PC-3 (cell line): ENCODE data around the gene ASCC2. TPM values are rescaled to one million over a fixed set of nuclear protein-coding genes. Genes with fewer than 3 reads are reported as not detected.

Experiments
- ATAC-seq: fragments of 200-7000 bp; cut with Tn5 transposase; 2 replicates; pipeline ENCODE4 v1.9.1; 2020; ENCODE audit warnings: mild to moderate bottlenecking, moderate library complexity
- BruUV-seq: library from RNA; stranded (reverse); fragments of 400-500 nt; replicated peaks from 2 replicates; lab custom pipeline; 2021; lab: Mats Ljungman, UMichigan
- CTCF ChIA-PET: fragments of 300-600 bp; sonication (Branson Sonifier 250); formaldehyde crosslinking; loops from one replicate; lab custom pipeline; 2022; ENCODE audit warnings: antibody characterized with exemption; lab: Charles Lee
- POLR2A ChIA-PET: fragments of 300-600 bp; sonication (Branson Sonifier 250); formaldehyde crosslinking; loops from one replicate; lab custom pipeline; 2022; ENCODE audit warnings: antibody characterized with exemption; ENCODE audit not compliant: unreplicated experiment; lab: Charles Lee
- DNase-seq: peaks from one replicate; pipeline ENCODE4 v3.0.0-alpha.2; 2015
- H2AFZ ChIP-seq: fragments of 300-600 bp; sonication (generic); 2 replicates; pipeline ENCODE4 v1.6.0; 2016; ENCODE audit warnings: antibody characterized with exemption, low read length
- H3F3A ChIP-seq: fragments of 300-600 bp; sonication (generic); one replicate; pipeline ENCODE4 v1.6.0; 2017; ENCODE audit warnings: antibody characterized with exemption, low read length, control low read depth, mild to moderate bottlenecking; ENCODE audit not compliant: unreplicated experiment
- H3K27ac ChIP-seq: fragments of 300-600 bp; sonication (generic); 2 replicates; pipeline ENCODE4 v1.5.1; 2016; ENCODE audit warnings: mild to moderate bottlenecking, low read length
- H3K27me3 ChIP-seq: fragments of 300-600 bp; sonication (generic); 2 replicates; pipeline ENCODE4 v1.6.1; 2016; ENCODE audit warnings: low read length, mixed read lengths
- H3K36me3 ChIP-seq: fragments of 300-600 bp; sonication (generic); 2 replicates; pipeline ENCODE4 v1.6.1; 2016; ENCODE audit warnings: low read depth, mixed run types, low read length, mixed read lengths
- H3K4me1 ChIP-seq: fragments of 300-600 bp; sonication (generic); 2 replicates; pipeline ENCODE4 v1.5.1; 2016; ENCODE audit warnings: low read length; ENCODE audit not compliant: insufficient read depth
- H3K4me2 ChIP-seq: fragments of 300-600 bp; sonication (generic); 2 replicates; pipeline ENCODE4 v1.6.0; 2016; ENCODE audit warnings: low read length
- H3K4me3 ChIP-seq: fragments of 300-600 bp; sonication (generic); 2 replicates; pipeline ENCODE4 v1.5.1; 2016; ENCODE audit warnings: mild to moderate bottlenecking, low read length, mixed read lengths
- H3K79me2 ChIP-seq: fragments of 300-600 bp; sonication (generic); 2 replicates; pipeline ENCODE4 v1.6.1; 2017; ENCODE audit warnings: low read length, mixed read lengths
- H3K9ac ChIP-seq: fragments of 300-600 bp; sonication (generic); 2 replicates; pipeline ENCODE4 v1.6.0; 2016; ENCODE audit warnings: mild to moderate bottlenecking, low read length
- H3K9me2 ChIP-seq: fragments of 300-600 bp; sonication (generic); replicated peaks from 2 replicates; pipeline ENCODE4 v1.6.1; 2016; ENCODE audit warnings: mixed run types, low read length, mixed read lengths
- H3K9me3 ChIP-seq: fragments of 300-600 bp; sonication (generic); 2 replicates; pipeline ENCODE4 v1.6.1; 2016; ENCODE audit warnings: low read length, mixed read lengths
- H4K20me1 ChIP-seq: fragments of 300-600 bp; sonication (generic); 2 replicates; pipeline ENCODE4 v1.6.1; 2016; ENCODE audit warnings: low read length, mixed read lengths
- CTCF ChIP-seq: fragments of 300-600 bp; sonication (generic); conservative IDR thresholded peaks from 2 replicates; pipeline ENCODE4 v1.5.1; 2017; ENCODE audit warnings: antibody characterized with exemption, low read depth, mild to moderate bottlenecking, low read length
- EZH2 ChIP-seq: fragments of 300-600 bp; sonication (generic); IDR thresholded peaks from one replicate; pipeline ENCODE4 v1.6.1; 2017; ENCODE audit warnings: antibody characterized with exemption, mild to moderate bottlenecking, low read length; ENCODE audit not compliant: unreplicated experiment
- EZH2phosphoT487 ChIP-seq: fragments of 300-600 bp; sonication (generic); IDR thresholded peaks from 2 replicates; pipeline ENCODE4 v1.6.1; 2018; ENCODE audit warnings: mild to moderate bottlenecking, antibody characterized with exemption, low read length, borderline replicate concordance
- intact Hi-C: fragments of 100-400 bp; cut with micrococcal nuclease; formaldehyde crosslinking; loops from 2 replicates; pipeline ENCODE4 v1.9.0; 2023
- total RNA-seq: library from RNA; depleted of rRNA; stranded (reverse); fragments of >200 nt; gene quantifications from 2 replicates; pipeline ENCODE4 v1.2.3, GENCODE V29; 2014

ASCC2 gene
- total RNA-seq, 1 experiment from 2014 or later = 37.0 TPM

GRCh38 chr22:29765905-29766631, 72.0 kb downstream of the ASCC2 start:
- H3K27me3 ChIP-seq = no peaks in the 10 kb centered on the region
- TF ChIP-seq CTCF (no peak), EZH2 (no peak), EZH2phosphoT487 (no peak)
- H3K4me1 ChIP-seq = peaks cover 9% of the 10 kb centered on the region; the same call in 1 of the 2 replicates
- no peak; the same call in 1 of the 2 replicates for ATAC-seq
- no peaks in the 10 kb centered on the region for H3K9me2 ChIP-seq
- BruUV-seq = no TSS peak
- no peak for DNase-seq
- H3F3A ChIP-seq = peaks cover 4% of the 10 kb centered on the region
- intact Hi-C loops = loop anchor here (2.0 to 10.0 kb wide), 2 partner anchors 65 to 139 kb away; no protein-coding TSS in a partner anchor
- no peaks in the 10 kb centered on the region for H4K20me1 ChIP-seq
- H3K9me3 ChIP-seq = no peaks in the 10 kb centered on the region
- ChIA-PET CTCF (interaction anchor here (0.7 kb wide), 1 partner anchor 311 kb away, joined by 3 read pairs; no protein-coding TSS in a partner anchor), POLR2A (interaction anchor here (0.6 to 0.7 kb wide), 2 partner anchors 34 to 54 kb away, joined by 3 to 5 read pairs; no protein-coding TSS in a partner anchor)
- H3K36me3 ChIP-seq = peaks cover 5% of the 10 kb centered on the region
- peaks cover 41% of the 10 kb centered on the region for H3K79me2 ChIP-seq
- H3K4me3 ChIP-seq = peak overlapping the region; percentile 100
- H3K9ac ChIP-seq = peak overlapping the region; percentile 99
- peak overlapping the region; percentile 98 for H2AFZ ChIP-seq
- H3K27ac ChIP-seq = peak overlapping the region; percentile 59
- peak overlapping the region; percentile 91 for H3K4me2 ChIP-seq

GRCh38 chr22:29762263-29762662, 75.8 kb downstream of the ASCC2 start:
- peak; percentile 90 for DNase-seq
- POLR2A ChIA-PET = interaction anchor here (0.6 kb wide), 2 partner anchors 11 to 166 kb away, joined by 6 to 10 read pairs; no protein-coding TSS in a partner anchor
- intact Hi-C loops = loop anchor here (10.0 kb wide), 1 partner anchor 143 kb away; no protein-coding TSS in a partner anchor

More at GRCh38 chr22:29762263-29762662, 75.8 kb downstream of the ASCC2 start:
- Histone ChIP-seq H4K20me1 (no peaks in the 10 kb centered on the region), H3K27me3 (no peaks in the 10 kb centered on the region), H3F3A (peaks cover 4% of the 10 kb centered on the region), H3K79me2 (peaks cover 17% of the 10 kb centered on the region), H3K9ac (no peak overlapping the region), H3K4me1 (peaks cover 9% of the 10 kb centered on the region; the same call in 1 of the 2 replicates), H3K9me2 (no peaks in the 10 kb centered on the region), H3K36me3 (no peaks in the 10 kb centered on the region), H3K4me3 (no peak overlapping the region), H3K9me3 (no peaks in the 10 kb centered on the region), H3K4me2 (peak overlapping the region; percentile 61), H2AFZ (no peak overlapping the region), H3K27ac (0 out of 2 replicates have a peak overlapping the region, but pooled peaks have one; percentile 7)
- ATAC-seq = peak; percentile 59
- CTCF ChIA-PET = interaction anchor here (0.7 kb wide), 1 partner anchor 243 kb away, joined by 4 read pairs; no protein-coding TSS in a partner anchor
- TF ChIP-seq EZH2 (no peak), EZH2phosphoT487 (no peak), CTCF (no peak)
- no TSS peak for BruUV-seq
